Fibroblast of peridontal ligament (primary cell): ENCODE measurements around the gene BOK.
"Not testable (repeated sequence)": the region's sequence is repeated elsewhere in the genome, so short reads cannot be mapped to it uniquely, and the experiment has no call there.

Experiments
- DNase-seq: peaks from one replicate; pipeline ENCODE4 v3.0.0-alpha.2; 2010; ENCODE audit errors: extremely low read depth

BOK gene, protein sequence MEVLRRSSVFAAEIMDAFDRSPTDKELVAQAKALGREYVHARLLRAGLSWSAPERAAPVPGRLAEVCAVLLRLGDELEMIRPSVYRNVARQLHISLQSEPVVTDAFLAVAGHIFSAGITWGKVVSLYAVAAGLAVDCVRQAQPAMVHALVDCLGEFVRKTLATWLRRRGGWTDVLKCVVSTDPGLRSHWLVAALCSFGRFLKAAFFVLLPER

DNA sequence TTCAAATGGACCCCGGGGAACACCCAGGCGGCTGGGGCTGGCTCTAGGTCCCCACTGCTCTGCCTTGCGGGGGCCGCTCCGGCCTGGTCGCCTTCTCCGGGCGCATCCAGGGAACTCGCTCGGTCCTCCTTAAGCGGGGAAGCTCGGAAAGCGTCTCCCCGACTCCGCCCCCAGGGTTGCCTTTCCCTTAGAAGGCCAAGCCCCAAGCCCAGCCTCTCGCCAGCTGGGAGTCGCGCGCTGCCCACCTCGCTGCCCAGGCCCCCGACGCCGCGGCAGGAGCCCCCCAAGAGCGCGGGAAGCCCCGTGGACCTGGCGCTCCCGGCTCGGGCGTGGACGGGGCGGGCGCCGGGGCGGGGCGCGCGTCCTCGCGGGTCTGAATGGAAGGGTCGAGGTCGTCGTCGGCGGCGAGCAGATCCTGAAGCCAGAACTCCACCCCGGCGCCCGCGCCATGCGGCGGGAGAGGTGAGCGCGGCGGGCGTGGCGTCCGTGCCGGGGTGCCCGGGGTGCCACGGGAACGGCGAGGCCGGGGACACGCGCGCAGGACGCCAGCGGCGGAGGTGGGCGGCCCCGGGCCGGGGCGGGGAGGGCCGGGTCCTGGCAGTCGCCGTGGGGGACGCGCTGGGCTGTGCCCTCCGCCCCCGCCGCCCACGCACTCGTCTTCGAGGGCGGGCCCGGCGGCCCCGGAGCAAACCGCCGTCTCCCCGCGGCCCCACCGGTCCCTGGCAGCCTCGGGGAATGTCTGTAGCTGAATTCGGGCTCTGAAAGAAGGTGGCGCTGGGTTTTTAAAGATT, at the start of gene BOK:
TSS of gene BOK (plus strand) at position 214 of the 791 bp plus-strand sequence. CDS start 739 bp downstream, outside the sequence.
- peak; percentile 63 for DNase-seq

DNA sequence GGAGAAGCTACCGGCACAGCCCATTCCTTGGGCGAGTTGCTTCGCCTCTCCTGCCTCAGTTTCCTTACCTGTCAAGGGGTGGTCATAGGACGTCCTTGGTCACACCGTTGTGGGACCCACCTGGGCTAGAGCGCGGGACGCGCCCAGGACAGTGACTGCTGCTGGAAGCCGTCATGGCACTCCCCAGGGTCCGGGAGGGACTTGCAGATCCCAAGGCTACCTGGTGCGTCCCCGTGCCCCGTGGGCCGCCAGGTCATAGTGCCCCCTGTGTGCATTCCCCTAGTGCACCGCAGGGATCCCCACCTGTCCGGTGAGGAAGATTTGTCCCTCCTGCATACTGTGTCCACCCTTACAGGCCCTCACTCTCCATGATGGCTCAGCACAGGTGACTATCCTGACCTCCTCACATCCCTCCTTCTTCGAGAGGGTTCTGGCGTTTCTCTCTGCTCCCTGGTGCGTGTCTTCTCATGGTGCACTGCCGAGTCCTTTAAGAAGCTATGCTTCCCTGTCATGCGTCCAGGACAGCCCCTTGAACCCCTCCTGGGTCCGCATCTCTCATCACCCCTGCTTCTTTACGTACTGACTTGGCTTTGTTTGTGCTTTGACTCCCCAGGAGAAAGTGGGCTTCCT, 49.3 kb upstream of the BOK start:
- no peak for DNase-seq

DNA sequence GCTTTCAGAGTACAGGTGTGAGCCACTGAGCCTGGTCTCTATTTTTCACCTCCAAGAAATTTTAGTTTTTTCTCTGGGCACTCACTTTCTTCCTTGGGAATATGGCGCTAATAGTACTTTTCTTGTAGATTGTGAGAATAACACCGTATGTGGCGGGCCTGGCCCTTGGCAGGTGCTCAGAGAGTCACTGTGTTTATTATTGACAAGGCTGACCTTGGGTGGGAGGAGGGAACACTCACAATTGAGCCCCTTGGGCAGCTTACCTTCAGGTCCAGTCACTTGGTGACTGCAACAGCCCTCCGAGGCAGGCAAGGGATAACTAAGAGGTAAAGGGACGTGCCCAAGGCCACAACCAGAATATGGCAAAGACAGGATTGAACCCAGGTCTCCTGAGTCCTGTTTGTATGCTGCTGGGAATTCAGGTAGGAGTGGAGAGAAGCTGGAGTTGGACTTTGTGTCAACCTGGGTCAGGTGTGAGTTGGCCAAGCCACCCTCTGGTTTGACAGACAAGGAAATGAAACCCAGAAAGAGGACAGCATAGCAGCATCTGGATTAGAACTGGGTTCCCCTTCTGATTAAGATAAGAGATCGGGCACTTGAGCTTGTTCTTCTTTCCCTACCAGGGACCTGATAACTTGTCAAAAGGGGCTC, 47.3 kb upstream of the BOK start:
- no peak for DNase-seq

DNA sequence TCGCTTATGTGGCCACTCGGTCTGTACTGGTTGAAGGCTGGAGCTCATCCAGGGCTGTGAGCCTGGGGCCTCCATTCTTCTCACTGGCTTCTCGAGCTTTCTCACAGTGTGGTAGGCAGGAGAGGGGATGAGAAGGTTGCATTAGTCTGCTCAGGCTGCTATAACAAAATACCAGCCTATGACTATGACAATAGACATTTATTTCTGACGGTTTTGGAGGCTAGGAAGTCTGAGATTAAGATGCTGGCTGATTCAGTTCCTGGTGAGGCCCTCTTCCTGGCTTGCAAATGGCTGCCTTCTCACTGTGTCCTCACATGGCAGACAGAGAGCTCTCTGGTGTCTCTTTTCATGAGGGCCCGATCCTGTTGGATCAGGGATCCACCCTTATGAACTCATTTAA, 44.0 kb upstream of the BOK start:
- no peak for DNase-seq

DNA sequence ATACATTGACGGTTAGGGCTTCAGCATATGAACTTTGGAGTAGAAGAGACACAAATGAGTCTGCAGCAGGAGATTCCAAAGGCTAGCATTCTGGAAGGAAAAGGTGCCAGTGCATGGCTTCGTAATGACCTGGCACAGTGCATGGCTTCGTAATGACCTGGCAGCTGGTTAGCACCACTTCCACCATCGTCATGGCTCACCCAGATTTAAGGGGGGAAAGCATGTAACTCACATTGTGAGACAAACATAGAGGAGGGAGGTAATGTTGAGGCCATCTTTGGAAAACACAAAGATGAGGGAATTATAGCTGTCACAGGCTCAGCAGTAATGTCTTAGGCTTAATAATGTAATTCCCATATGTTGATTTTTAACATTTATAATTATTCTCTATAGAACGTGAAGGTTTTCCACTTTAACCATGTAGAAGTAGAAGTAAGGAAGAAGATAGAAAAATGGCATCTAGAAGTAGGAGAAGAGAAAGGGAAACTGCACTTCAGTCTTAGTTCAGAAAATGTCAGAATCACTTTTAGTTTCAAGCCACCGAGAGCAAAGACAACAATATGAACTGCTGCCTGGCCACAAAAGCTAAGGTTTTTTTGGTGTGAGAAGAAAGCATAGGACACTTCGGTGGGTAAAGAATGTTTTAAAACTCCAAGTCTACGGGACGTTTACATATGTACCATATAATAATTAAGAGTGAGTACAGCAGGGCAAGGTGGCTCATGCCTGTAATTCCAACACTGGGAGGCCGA, 43.4 kb upstream of the BOK start:
- DNase-seq, result peak; percentile 15

DNA sequence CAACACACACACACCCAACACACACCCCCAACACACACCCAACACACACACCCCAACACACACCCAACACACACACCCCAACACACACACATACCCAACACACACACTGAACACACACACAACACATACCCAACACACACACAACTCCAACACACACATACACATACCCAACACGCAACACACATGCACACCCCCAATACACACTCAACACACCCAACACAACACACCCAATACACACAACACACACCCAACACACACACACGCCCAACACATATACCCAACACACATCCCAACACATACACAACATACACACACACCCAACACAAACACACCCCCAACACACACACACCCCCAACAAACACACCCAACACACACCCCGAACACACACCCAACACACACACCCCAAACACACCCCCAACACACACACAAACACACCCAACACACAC, 42.0 kb upstream of the BOK start:
- DNase-seq, result no peak

DNA sequence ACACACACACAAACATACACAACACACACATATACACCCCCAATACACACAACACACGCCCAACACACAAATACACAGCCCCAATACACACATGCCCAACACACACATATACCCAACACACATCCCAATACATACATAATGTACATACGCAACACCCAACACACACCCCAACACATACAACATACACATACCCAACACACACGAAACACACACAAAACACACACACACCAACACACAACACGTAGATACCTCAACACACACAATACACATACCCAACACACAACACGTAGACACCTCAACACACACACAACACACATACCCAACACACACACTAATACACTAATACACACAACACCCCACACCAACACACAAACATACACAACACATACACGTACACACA, 41.2 kb upstream of the BOK start:
- no peak for DNase-seq

DNA sequence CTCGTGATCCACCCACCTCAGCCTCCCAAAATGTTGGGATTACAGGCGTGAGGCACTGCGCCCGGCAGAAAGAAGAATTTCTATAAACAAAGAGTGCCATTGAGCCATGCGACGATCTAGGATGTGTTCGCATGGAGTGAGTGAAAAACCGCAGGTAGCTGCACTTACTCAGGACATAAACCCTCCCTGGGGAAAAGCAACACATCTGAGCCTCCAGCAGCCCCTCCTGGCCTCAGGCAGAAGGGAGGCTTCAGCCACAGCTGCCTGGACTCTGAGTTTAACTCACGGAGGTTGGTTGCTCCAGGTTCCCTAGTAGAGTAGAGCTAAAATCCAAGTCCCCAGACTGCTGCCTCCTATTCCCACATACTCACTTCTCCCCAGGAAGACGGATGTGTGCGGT, 38.9 kb upstream of the BOK start:
- DNase-seq, result no peak

DNA sequence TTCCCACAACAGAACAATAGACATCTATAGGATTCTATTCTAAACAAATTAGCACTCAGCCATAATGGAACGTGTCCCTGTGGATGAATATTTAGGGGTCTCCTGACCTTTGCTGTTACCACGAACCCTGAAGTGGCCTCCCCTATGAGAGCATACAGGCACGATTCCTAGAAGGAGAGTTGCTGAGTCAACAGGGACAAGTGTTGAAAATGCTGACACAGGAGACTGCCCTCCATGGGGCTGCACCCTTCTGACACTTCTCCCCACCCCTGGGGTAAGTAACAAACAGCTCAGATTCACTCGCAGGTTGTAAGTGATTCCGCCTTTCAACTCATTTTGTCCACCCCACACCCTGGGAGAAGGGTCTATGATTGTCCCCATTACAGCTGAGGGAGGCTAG, 36.1 kb upstream of the BOK start:
- DNase-seq, result no peak

DNA sequence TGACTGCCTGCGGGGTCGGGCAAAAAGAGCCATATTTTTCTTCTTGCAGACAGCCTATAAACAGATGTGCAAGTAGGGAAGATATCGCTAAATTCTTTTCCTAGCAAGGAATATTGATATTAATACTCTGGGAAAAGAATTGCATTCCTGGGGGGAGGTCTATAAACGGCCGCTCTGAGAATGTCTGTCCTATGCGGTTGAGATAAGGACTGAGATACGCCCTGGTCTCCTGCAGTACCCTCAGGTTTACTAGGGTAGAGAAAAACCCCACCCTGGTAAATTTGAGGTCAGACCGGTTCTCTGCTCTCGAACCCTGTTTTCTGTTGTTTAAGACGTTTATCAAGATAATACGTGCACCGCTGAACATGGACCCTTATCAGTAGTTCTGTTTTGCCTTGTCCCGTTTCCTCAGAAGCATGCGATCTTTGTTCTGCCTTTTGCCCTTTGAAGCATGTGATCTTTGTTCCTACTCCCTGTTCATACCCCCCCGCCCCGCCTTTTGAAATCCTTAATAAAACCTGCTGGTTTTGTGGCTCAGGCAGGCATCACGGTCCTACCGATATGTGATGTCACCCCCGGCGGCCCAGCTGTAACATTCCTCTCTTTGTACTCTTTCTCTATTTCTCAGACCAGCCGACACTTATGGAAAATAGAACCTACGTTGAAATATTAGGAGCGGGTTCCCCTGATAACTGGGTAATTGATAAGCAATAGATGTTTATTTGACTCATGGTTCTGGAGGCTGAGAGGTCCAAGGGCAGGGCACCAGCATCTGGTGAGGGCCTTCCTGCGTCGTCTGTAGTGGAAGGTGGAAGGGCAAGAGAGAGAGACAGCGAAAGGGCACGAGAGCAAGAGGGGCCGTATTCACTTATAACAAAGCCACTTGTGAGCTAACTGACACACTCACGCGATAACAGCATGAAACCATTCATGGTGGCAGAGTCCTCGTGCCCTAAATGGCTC, 32.4 kb upstream of the BOK start:
- not testable (repeated sequence) for DNase-seq

DNA sequence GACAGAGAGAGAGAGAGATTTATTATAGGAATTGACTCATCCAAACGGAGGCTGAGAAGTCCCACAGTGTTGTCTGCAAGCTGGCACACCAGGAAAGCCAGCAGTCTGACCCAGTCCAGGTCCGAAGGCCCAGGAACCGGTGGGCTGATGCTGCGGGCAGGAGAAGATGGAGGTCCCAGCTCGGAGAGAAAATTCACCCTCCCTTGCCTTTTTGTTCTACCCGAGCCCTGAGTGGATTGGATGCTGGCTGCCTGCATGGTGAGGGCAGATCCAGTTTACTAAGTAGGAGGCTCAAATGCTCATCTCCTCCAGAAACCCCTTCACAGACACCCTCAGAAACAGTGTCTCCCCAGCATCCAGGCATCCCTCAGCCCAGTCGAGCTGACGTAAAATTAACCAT, 28.0 kb upstream of the BOK start:
- DNase-seq, result no peak

DNA sequence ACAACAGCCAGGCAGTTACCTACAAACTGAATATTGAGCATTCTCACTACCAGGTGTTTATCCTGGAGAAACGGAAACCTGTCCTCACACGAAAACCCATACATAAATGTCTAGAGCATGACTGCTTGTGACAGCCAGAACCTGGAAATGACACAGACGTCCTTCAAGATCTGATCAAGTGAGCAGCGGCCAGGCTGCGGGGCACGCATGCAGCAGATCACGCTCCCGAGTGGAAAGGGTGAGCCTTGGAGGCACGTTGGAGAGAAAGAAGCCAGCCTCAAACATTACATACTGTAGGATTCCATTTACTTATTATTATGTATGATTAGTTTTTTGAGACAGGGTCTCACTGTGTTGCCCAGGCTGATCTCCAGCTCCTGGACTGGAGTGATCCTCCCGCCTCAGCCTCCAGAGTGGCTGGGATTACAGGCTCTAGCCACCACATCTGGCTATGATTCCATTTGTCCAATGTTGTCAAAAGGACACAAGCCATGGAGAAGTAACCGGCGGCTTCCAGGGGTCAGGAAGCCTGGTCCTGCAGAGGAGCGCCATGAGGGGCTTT, 27.3 kb upstream of the BOK start:
- no peak for DNase-seq

DNA sequence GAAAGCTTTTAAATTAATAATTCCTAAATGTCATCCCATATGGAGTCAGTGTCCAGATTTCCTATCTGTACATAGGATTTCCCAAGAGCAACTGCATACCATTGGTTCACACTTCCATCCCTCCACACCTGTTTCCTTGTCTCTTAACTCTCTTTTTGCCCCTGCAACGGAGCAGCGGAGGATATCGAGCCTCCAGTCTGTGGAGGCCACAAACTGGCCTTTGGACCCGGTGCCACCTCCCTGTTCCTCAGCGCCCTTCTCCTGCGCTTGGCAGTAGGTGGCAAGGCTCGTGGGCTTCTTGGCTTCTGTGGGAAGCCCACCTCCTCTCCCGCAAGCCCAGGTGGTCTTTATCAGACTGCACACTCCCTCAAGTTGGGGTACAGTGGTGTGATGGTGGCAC, 26.4 kb upstream of the BOK start:
- no peak for DNase-seq

DNA sequence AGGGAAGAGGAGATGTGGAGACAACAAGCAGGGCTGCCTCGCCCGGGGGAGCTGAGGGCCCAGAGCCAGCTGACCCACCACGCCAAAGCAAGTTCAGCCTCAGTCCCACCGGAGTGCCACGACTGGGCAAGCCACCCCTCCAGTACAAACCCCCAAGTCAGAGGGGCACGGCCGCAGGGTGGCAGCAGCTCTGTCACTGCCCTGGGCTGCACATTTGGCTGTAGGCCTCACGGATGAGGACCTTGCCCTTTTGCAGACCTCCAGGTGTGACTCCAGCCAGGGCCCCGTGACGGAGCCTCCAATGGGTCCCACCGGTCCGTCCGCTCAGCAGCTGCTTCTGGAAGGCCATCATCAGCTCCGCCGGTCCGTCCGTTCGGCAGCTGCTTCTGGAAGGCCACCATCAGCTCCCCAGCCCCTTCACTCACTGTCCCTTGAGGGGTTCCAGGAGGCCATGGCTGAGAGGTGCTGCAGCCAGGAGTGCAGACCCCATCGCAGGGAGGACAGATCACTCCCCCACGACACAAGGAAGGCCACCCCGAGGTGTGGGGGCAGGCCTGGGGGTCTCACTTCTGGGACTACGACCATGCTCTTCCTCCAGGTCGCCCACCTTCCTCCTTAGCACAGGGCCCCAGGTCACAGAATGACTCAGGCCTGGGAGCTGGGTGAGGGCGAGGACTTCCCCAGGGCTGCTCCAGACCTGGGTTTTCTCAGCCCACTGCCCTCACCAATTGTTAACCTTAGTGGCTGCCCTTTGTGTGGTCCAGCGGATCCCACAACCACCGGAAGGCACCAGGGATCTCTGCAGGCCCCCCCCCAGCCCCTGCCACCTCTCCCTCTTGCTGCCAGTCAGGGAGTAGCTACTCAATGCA, 25.6 kb upstream of the BOK start:
- no peak for DNase-seq

DNA sequence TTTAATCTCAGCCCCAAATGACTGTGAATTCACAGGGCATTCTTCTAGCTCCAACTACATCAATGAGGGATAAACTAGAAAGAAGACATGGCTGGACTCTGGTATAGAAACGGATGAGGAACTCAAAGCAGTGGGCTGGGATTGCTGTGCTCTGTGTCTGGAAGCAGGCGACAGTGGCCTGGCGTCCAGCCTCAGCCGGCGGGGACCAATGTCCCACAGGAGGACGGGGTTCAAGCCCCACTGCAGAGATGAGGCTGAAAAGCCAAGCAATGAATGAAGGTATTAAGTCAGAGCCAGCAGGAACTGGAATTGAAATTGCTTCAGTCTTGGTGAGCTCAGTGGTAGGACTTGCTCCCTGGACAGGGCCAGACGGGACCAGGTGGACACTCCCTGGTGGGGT, 24.3 kb upstream of the BOK start:
- DNase-seq, result no peak

DNA sequence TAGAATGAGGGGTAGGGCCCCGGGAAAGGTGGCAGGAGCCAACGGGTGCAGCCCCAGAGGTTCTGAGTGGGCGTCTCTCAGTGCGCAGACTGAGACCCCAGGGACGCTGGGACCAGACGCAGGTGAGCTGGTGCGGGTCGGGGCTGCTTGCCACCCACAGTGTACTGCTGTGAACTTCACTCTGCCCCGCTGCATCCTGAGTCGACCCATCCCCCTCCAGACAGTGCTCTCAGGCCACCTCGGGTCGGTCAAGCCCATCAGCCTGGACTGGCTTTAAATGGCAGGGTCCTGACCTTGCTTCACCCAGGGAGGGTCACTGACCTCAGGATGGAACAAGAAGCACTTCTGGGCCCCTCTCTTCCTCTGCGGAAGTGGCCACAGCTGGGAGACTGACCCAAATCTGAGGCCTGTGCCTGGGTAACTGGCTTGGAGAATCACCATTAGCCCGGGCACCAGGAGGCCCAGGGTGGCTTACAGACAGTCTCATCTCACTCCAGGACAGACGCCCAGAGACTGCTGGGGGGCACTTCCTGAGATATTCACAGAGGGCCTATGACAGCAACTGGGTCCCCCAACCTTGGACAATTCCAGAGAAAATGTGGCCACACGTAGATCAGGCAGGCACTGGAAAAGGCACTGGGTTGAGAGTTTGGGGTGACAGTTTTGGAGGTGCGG, 23.7 kb upstream of the BOK start:
- no peak for DNase-seq

DNA sequence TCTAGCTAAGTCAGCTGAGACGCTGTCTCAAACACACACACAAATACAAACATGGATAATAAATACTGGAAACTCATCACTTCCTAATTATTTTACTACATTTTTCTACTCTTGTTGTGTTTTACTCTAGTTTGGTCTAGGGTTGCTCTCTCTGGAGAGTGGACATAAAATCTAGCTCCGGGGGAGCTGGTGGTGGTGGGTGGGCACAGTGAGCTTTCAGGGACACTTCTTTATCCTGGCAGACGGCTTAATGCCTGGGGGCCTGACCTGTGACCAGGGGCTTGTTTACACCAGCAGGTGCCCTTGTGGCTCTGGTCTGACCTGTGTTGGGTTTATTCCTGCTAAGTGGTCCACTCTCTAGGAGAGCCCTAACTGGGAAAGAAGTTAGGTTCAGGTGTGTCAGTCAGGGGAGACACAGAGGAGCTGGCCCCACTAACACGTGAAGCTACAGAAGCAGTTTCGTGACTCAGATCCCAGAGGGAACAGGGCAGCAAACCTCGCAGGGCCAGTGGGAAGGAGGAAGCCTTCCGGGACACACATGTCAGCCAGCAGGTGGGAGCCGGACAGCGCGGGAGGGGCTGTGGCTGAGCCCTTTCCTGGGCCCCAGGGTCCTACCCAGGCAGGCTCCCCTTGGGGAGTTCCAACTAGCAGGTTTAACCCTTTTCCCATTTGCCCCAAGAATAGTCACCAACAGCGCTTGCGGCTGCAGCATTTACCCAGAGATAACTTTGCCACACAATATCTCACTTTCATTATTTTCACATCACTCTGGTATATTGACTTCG, 22.5 kb upstream of the BOK start:
- DNase-seq, result no peak
